ENCODE measurements around the gene RHOH. TPM values are rescaled to one million over a fixed set of nuclear protein-coding genes. Genes with fewer than 3 reads are reported as not detected.

Gene RHOH
- total and polyA plus RNA-seq, 10 of the 15 experiments (the other 5 are each of a cell fraction or from before 2014, with no cell fraction given), result 46.5 to 120 (median 57.9) TPM

DNA sequence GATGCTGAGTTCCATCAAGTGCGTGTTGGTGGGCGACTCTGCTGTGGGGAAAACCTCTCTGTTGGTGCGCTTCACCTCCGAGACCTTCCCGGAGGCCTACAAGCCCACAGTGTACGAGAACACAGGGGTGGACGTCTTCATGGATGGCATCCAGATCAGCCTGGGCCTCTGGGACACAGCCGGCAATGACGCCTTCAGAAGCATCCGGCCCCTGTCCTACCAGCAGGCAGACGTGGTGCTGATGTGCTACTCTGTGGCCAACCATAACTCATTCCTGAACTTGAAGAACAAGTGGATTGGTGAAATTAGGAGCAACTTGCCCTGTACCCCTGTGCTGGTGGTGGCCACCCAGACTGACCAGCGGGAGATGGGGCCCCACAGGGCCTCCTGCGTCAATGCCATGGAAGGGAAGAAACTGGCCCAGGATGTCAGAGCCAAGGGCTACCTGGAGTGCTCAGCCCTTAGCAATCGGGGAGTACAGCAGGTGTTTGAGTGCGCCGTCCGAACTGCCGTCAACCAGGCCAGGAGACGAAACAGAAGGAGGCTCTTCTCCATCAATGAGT lies 46.6 kb downstream of the RHOH start:
- H3K27me3 ChIP-seq (replicated peaks in 1 of 2; ENCODE audit: control insufficient read depth in 2 of 2, insufficient read depth in 2 of 2, low read length in 1 of 2), result no peaks in the 10 kb centered on the region
- H3K4me3 ChIP-seq, result no peak overlapping the region
- 88% methylated on average over 19 of the region's 19 CpGs for whole genome bisulfite sequencing (ENCODE audit: insufficient coverage, insufficient replicate concordance, low lambda C conversion rate, missing lambda C conversion rate)
- ATAC-seq (no peak), FAIRE-seq (no peak), DNase-seq (ENCODE audit: low read depth, low spot score) (no peak)
- peaks cover 39% of the 10 kb centered on the region for H3K79me2 ChIP-seq (ENCODE audit: control insufficient read depth, insufficient read depth, low read length)
- no peaks in the 10 kb centered on the region for H3K4me1 ChIP-seq (ENCODE audit: control insufficient read depth, insufficient read depth, low read length)
- H3K4me2 ChIP-seq (ENCODE audit: control insufficient read depth, insufficient read depth), result no peak overlapping the region
- ChIA-PET CTCF (interaction anchor here (1.4 kb wide), 1 partner anchor 31 kb away, joined by 3 read pairs; no protein-coding TSS in a partner anchor), POLR2A (no interaction called here), RAD21 (ENCODE audit: unreplicated experiment) (no interaction called here), SMC1A (ENCODE audit: uncharacterized antibody, unreplicated experiment) (no interaction called here)
- H2AFZ ChIP-seq (ENCODE audit: control insufficient read depth, low read depth, low read length), result no peak overlapping the region
- intact Hi-C loops (cut with micrococcal nuclease; ENCODE audit: unreplicated experiment) (no loop called here), in situ Hi-C loops (cut with MboI) (no loop called here)
- H3K27ac ChIP-seq (ENCODE audit: control insufficient read depth, insufficient read depth), result no peak overlapping the region
- TF ChIP-seq ZSCAN29 (IDR thresholded peaks at IDR 0.05) (no peak), EED (IDR thresholded peaks at IDR 0.05; ENCODE audit: low read depth) (no peak), POLR2AphosphoS5 (IDR thresholded peaks at IDR 0.05; ENCODE audit: low read length) (peak; percentile 36)
- H3K9me3 ChIP-seq (replicated peaks; ENCODE audit: control insufficient read depth, insufficient read depth, low read length), result no peaks in the 10 kb centered on the region
- BruUV-seq (replicated peaks), result TSS peak; percentile 19
- H4K20me1 ChIP-seq (ENCODE audit: control insufficient read depth, insufficient read depth), result peaks cover 11% of the 10 kb centered on the region
- peaks cover 37 to 47% of the 10 kb centered on the region in 2 experiments for H3K36me3 ChIP-seq (ENCODE audit: control insufficient read depth in 2 of 2, insufficient read depth in 2 of 2, low read length in 1 of 2)
- H3K9ac ChIP-seq (ENCODE audit: control insufficient read depth, insufficient read depth, low read length), result no peak overlapping the region

DNA sequence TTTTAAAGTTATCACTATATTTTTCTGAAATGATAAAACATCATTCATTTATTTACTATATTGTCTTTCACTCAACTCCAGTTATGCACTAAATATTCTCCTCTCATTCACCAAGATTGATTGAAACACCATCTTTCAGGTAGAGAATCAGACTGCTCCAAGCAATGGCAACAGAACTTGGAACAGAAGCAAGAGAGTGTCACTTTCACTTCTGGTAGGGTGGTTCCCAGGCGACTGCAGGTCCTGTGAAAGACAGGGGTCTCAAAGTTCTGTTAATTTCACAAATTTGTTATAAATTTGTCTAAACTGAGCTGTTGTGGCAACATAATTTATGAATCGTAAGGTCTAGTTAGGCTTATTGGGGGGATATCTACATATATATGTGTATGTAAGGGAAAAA lies 47.8 kb downstream of the RHOH start:
- ChIA-PET POLR2A (interaction anchor here (0.6 kb wide), 1 partner anchor 32 kb away, joined by 6 read pairs; no protein-coding TSS in a partner anchor), SMC1A (ENCODE audit: uncharacterized antibody, unreplicated experiment) (interaction anchor here (0.9 to 1.5 kb wide), 5 partner anchors 15 to 93 kb away, joined by 3 to 4 read pairs (median 3); no protein-coding TSS in a partner anchor), CTCF (interaction anchor here (1.3 kb wide), 1 partner anchor 93 kb away, joined by 3 read pairs; no protein-coding TSS in a partner anchor), RAD21 (ENCODE audit: unreplicated experiment) (interaction anchor here (1.4 to 1.6 kb wide), 2 partner anchors 32 to 62 kb away, joined by 3 to 4 read pairs; no protein-coding TSS in a partner anchor)
- no peak overlapping the region for H3K27ac ChIP-seq (ENCODE audit: control insufficient read depth, insufficient read depth)
- H3K79me2 ChIP-seq (ENCODE audit: control insufficient read depth, insufficient read depth, low read length), result peaks cover 29% of the 10 kb centered on the region
- H3K9ac ChIP-seq (ENCODE audit: control insufficient read depth, insufficient read depth, low read length), result no peak overlapping the region
- no peaks in the 10 kb centered on the region for H3K4me1 ChIP-seq (ENCODE audit: control insufficient read depth, insufficient read depth, low read length)
- intact Hi-C loops (cut with micrococcal nuclease; ENCODE audit: unreplicated experiment), result no loop called here
- H3K27me3 ChIP-seq (replicated peaks in 1 of 2; ENCODE audit: control insufficient read depth in 2 of 2, insufficient read depth in 2 of 2, low read length in 1 of 2), result no peaks in the 10 kb centered on the region
- BruUV-seq (replicated peaks), result no TSS peak
- no peak overlapping the region for H3K4me2 ChIP-seq (ENCODE audit: control insufficient read depth, insufficient read depth)
- no peak overlapping the region for H2AFZ ChIP-seq (ENCODE audit: control insufficient read depth, low read depth, low read length)
- no peak for DNase-seq (ENCODE audit: low read depth, low spot score)
- H3K9me3 ChIP-seq (replicated peaks; ENCODE audit: control insufficient read depth, insufficient read depth, low read length), result no peaks in the 10 kb centered on the region
- WGBS (ENCODE audit: insufficient coverage, insufficient replicate concordance, low lambda C conversion rate, missing lambda C conversion rate), result 69% methylated on average over 2 of the region's 2 CpGs
- TF ChIP-seq POLR2AphosphoS2 (IDR thresholded peaks at IDR 0.05; ENCODE audit: low read depth, low read length) (0 out of 2 replicates have a peak, but pooled peaks have one; percentile 15), HDAC6 (IDR thresholded peaks at IDR 0.05; ENCODE audit: unreplicated experiment) (no peak)
- ATAC-seq, result no peak
- no peak for FAIRE-seq
- H3K36me3 ChIP-seq (ENCODE audit: control insufficient read depth in 2 of 2, insufficient read depth in 2 of 2, low read length in 1 of 2), result peaks cover 34 to 40% of the 10 kb centered on the region in 2 experiments
- H4K20me1 ChIP-seq (ENCODE audit: control insufficient read depth, insufficient read depth), result peaks cover 11% of the 10 kb centered on the region
- in situ Hi-C loops (cut with MboI), result no loop called here
- H3K4me3 ChIP-seq, result no peak overlapping the region

All from GM12878 (cell line).